Umbilical cord (tissue), 2 donors: ENCODE results near the gene MRPS34. TPM values are rescaled to one million over a fixed set of nuclear protein-coding genes. Genes with fewer than 3 reads are reported as not detected.

Experiments used
- DNase-seq: peaks from one replicate; pipeline ENCODE4 v3.0.0-alpha.2; 2015; ENCODE audit warnings: low spot score
- total RNA-seq: library from RNA; depleted of rRNA; stranded (reverse); fragments of >200 nt; gene quantifications from one replicate; pipeline ENCODE4 v1.2.3, GENCODE V29; 2014; ENCODE audit warnings: low replicate concordance; ENCODE audit not compliant: insufficient read depth

MRPS34 gene
- total RNA-seq, 1 donor from 2014 or later: 26.5 TPM

- no peak for DNase-seq
Measured at GRCh38 chr16:1731073-1731472, 41.9 kb downstream of the MRPS34 start.

DNA sequence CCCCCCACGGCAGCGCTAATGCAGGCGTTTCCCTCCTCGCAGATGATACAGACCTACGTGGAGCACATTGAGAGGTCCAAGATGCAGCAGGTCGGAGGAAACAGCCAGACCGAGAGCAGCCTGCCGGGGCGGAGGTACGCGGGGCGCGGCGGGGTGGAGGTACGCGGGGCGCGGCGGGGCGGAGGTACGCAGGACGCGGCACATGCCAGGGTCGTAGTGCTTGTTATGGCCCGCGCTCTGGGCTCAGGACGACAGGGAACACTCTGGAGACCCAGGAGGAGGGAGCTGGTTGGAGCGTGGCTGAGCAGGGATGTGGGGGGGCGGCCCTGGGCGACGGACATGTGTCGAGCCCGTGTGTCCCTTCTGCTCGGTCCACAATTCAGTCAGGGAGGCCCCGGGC is 43.5 kb downstream of the MRPS34 start:
- no peak for DNase-seq

DNA sequence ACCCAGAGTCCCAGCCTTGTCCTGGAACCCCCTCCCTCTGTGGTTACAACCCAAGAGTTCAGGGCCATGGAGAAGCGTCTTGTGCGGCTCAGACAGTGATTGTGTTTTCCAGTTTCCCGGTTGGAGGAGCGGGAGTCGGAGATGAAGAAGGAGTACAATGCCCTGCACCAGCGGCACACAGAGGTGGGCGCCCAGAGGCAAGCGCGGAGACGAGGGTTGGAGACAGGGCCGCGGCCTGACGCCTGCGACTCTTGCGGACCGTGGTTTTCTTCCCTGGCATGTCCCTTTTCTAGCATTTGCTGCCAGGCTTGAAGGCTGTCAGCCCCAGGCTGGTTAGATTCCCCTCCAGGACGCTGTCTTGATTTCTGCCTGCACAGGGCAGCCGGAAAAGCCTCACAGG is 43.9 kb downstream of the MRPS34 start:
- no peak for DNase-seq

DNA sequence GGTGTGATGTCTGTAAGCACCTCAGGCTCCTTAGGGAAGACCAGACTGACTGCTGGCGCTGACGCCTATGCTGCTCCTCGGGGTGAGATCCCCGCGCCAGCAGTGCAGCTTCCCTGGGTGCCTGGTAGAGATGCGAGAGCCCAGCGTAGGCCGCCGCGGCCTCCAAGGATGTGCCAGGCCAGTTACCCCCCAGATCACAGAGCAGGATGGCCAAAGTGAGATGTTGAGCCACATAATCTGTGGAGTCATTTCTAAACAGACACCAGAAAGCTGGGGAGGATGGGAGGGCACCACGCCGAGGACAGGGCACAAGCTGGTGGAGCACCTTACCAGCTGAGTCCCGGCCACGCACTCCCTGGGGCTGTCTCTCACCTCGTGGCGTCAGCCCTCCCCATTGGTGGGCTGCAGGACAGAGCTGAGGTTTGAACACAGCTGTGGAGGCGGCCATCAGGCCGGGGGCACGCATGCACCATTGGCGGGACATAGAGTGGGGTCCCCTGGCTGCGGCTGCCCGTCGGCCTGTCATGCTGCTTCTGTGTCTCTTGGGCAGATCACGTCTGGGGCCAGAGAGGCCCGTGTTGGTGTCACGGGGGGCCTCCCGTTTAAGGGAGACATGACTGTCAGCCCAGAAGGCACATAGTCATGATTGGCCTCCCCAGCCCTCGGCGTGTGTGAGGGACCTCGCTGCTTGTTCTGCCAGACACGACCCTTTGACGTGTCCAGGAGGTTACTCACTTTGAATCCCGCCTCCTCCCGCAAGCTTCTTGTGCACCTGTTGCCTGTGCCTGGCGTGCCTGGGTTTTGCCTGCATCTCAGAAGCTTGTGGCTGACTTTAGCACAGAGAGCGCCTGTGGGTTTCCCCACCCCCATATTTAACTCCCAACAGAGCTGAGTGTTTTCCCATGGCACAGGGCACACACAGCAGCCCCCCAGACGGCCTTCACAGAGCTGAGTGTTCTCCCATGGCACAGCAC is 45.0 kb downstream of the MRPS34 start:
- no peak for DNase-seq

GRCh38 chr16:1726661-1727502 is 46.1 kb downstream of the MRPS34 start:
- no peak for DNase-seq

DNA sequence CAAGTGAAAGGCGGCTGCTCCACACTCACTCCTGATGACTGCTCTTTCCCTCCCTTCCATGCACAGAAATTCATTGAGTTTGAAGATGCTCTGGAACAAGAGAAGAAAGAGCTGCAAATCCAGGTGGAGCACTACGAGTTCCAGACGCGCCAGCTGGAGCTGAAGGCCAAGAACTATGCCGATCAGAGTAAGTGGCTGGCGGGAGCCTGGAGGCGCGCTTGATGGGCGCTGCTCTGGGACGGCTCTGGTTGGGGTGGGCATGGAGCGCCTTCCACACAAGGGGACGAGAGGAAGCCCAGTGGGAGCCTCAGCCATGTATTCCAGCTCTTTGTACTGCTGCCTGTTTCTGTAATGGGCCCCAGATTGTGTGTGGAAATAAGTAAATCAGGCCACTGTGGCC is 48.4 kb downstream of the MRPS34 start:
- DNase-seq: no peak

DNA sequence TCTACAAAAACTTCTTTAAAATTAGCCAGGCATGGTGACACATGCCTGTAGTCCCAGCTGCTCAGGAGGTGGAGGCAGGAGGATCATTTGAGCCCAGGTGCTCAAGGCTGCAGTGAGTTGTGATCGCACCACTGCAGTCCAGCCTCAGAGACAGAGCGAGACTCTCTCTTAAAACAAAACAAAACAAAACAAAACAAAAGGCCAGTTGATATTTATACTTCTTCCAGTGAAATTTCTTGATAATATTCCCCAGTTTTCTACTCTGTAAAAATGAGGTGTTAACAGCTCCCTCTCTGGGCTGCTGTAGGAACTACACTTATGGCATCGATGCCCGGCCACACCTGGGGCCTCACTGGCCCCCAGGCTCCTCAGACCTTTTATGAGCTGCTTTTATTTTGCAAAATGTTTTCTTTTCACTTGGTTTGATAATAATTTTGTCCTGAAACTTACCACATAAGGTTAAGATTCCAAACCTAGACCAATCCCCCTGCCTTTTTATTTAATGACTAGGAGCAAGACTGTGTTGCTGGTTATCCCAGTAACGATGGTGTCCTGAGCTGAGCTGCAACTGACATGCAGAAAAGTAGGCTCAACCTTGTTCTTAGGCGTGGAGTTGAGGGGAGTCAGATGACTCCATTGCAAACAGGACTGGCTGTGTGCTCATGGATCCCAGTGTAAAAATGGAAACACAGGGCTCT is 49.3 kb downstream of the MRPS34 start:
- peak; percentile 24 for DNase-seq

Other genes starting within 250 kb of the MRPS34 start
- 6.7 TPM for gene TMEM204, start 239.5 kb downstream of the MRPS34 start, total RNA-seq
- 17.1 TPM for gene IFT140, start 161.1 kb downstream of the MRPS34 start, total RNA-seq
- gene CRAMP1, start 160.8 kb downstream of the MRPS34 start, total RNA-seq: 6.0 TPM
- gene JPT2, start 94.9 kb downstream of the MRPS34 start, total RNA-seq: 37.8 TPM
- 60.2 TPM for gene MAPK8IP3, start 66.9 kb downstream of the MRPS34 start, total RNA-seq
- 33.0 TPM for gene NME3, start 1.6 kb downstream of the MRPS34 start, total RNA-seq
- gene EME2, start 324 bp downstream of the MRPS34 start, total RNA-seq: 7.2 TPM
- gene SPSB3, start 9.4 kb upstream of the MRPS34 start, total RNA-seq: 37.6 TPM
- 73.7 TPM for gene NUBP2, start 9.8 kb upstream of the MRPS34 start, total RNA-seq
- gene IGFALS, start 20.6 kb upstream of the MRPS34 start, total RNA-seq: 0.96 TPM
- 34.4 TPM for gene HAGH, start 53.7 kb upstream of the MRPS34 start, total RNA-seq
- 36.1 TPM for gene FAHD1, start 54.1 kb upstream of the MRPS34 start, total RNA-seq
- gene MEIOB, start 99.0 kb upstream of the MRPS34 start, total RNA-seq: not detected
- gene HS3ST6, start 145.3 kb upstream of the MRPS34 start, total RNA-seq: not detected
- gene MSRB1, start 170.1 kb upstream of the MRPS34 start, total RNA-seq: 2.2 TPM
- not detected for gene RPL3L, start 181.6 kb upstream of the MRPS34 start, total RNA-seq
- 111 TPM for gene NDUFB10, start 186.4 kb upstream of the MRPS34 start, total RNA-seq
- gene RPS2, start 191.7 kb upstream of the MRPS34 start, total RNA-seq: 1,669 TPM
- not detected for gene RNF151, start 193.7 kb upstream of the MRPS34 start, total RNA-seq
- gene TBL3, start 198.9 kb upstream of the MRPS34 start, total RNA-seq: 10.4 TPM
- not detected for gene NOXO1, start 208.3 kb upstream of the MRPS34 start, total RNA-seq
- gene GFER, start 211.1 kb upstream of the MRPS34 start, total RNA-seq: 12.0 TPM
- 2.4 TPM for gene SYNGR3, start 216.8 kb upstream of the MRPS34 start, total RNA-seq
- 4.8 TPM for gene ZNF598, start 236.7 kb upstream of the MRPS34 start, total RNA-seq
- not detected for gene NPW, start 246.7 kb upstream of the MRPS34 start, total RNA-seq